Measurements from ENCODE around the gene ARSJ.

Gene ARSJ

GRCh38 chr4:113987382-113987941 lies 8.0 kb upstream of the ARSJ start:
- DNase-seq, result no peak

GRCh38 chr4:113982181-113982580 lies 2.7 kb upstream of the ARSJ start:
- DNase-seq, result no peak

- no peak for DNase-seq
These were observed 2.1 kb upstream of the ARSJ start for GRCh38 chr4:113981591-113981990.

- no peak for DNase-seq
These were observed 613 bp upstream of the ARSJ start for GRCh38 chr4:113979905-113980615.

GRCh38 chr4:113978561-113979147 lies 793 bp downstream of the ARSJ start:
- no peak for DNase-seq

- no peak for DNase-seq
These were observed 1.3 kb downstream of the ARSJ start for GRCh38 chr4:113978105-113978504.

- DNase-seq, result no peak
These were observed 2.0 kb downstream of the ARSJ start for GRCh38 chr4:113977526-113977855.

- DNase-seq, result no peak
These were observed 2.5 kb downstream of the ARSJ start for GRCh38 chr4:113976741-113977525.

- DNase-seq, result no peak
These were observed 3.9 kb downstream of the ARSJ start for GRCh38 chr4:113975578-113975977.

- no peak for DNase-seq
These were observed 5.0 kb downstream of the ARSJ start for GRCh38 chr4:113974467-113974866.

- no peak for DNase-seq
These were observed 6.1 kb downstream of the ARSJ start for GRCh38 chr4:113973345-113973744.

GRCh38 chr4:113972781-113973180 lies 6.7 kb downstream of the ARSJ start:
- DNase-seq, result no peak

- no peak for DNase-seq
These were observed 7.6 kb downstream of the ARSJ start for GRCh38 chr4:113971706-113972360.

GRCh38 chr4:113969709-113970334 lies 9.6 kb downstream of the ARSJ start:
- DNase-seq, result no peak

GRCh38 chr4:113968473-113968872 lies 11.0 kb downstream of the ARSJ start:
- DNase-seq, result no peak

GRCh38 chr4:113967687-113968086 lies 11.8 kb downstream of the ARSJ start:
- no peak for DNase-seq

GRCh38 chr4:113962719-113963265 lies 16.7 kb downstream of the ARSJ start:
- no peak for DNase-seq

GRCh38 chr4:113962016-113962347 lies 17.5 kb downstream of the ARSJ start:
- DNase-seq, result no peak

GRCh38 chr4:113960684-113961321 lies 18.6 kb downstream of the ARSJ start:
- DNase-seq, result no peak

GRCh38 chr4:113959539-113959937 lies 19.9 kb downstream of the ARSJ start:
- no peak for DNase-seq

GRCh38 chr4:113958766-113959538 lies 20.5 kb downstream of the ARSJ start:
- DNase-seq, result no peak

All from inflammatory macrophage (primary cell).